GM18870 (cell line): ENCODE data around the gene CYB5R4.

Experiments
- ATAC-seq: cut with Tn5 transposase; IDR thresholded peaks from one replicate; pipeline ENCODE4 v1.9.1; 2021; ENCODE audit warnings: moderate library complexity; ENCODE audit not compliant: unreplicated experiment

CYB5R4 gene

DNA sequence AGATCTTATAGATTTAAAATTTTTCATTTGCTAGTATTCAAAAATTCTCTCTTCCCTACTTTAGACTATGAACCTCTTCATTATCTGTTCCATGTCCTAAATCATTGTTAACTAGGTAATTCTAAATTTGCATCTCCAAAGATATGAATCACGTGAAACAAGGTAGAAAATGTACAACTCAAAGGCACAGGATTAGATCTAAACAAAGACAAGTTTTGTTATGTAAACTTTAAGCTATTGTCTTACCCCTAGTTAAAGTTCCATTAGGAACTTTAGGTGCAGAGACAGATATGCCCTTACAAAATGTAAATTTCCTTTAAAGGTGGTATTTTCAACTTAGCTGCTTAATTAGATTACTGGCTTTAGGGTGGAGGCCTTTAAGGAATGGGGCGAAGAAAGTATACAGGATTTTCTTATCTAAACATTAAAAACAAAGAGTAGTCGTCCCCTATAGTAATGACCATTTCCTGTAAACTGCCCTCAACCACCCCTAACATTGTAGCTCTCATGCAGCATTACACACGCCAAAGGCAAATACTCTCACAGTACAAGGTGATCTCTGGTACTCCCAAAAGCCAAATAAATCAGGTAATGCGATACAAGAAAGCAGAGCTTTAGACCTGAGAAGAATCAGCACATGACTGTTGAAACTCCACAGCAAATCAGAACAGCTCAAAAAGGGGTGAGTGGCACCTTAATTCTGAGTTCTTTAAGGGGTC lies 116.7 kb downstream of the CYB5R4 start:
- ATAC-seq: no peak

GRCh38 chr6:83976871-83977270 lies 117.4 kb downstream of the CYB5R4 start:
- no peak for ATAC-seq

- ATAC-seq: no peak
Observed at GRCh38 chr6:83978324-83978734, 118.8 kb downstream of the CYB5R4 start.

- ATAC-seq: no peak
Observed at GRCh38 chr6:83978997-83979396, 119.5 kb downstream of the CYB5R4 start.

- no peak for ATAC-seq
Observed at GRCh38 chr6:83984411-83984810, 124.9 kb downstream of the CYB5R4 start.

- no peak for ATAC-seq
Observed at GRCh38 chr6:83985308-83985713, 125.8 kb downstream of the CYB5R4 start.

DNA sequence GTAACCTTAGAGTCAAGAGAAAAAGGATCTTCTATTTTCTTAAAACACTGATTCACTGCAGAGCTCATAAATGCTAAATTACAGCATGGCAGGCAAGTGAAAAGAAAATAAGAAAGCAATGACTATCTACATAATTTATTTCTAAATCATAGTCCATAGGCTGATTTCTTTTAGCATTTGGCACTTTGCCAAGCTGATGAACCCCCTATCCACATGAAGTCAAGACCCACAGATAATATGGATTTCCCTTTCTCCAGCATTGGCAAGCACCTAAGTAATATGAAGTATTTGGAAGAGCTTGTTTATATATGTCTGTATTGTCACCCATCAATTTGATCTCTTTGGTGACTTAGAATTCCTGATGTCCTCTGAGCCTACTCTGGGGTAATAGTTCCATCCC lies 126.2 kb downstream of the CYB5R4 start:
- ATAC-seq: no peak

GRCh38 chr6:83998021-83998584 lies 138.6 kb downstream of the CYB5R4 start:
- ATAC-seq: no peak

- ATAC-seq: no peak
Observed at GRCh38 chr6:84001119-84001518, 141.6 kb downstream of the CYB5R4 start.

- ATAC-seq: no peak
Observed at GRCh38 chr6:84002226-84002625, 142.7 kb downstream of the CYB5R4 start.

GRCh38 chr6:84003131-84003530 lies 143.6 kb downstream of the CYB5R4 start:
- ATAC-seq: no peak

- ATAC-seq: no peak
Observed at GRCh38 chr6:84003654-84004053, 144.2 kb downstream of the CYB5R4 start.

GRCh38 chr6:84007871-84008270 lies 148.4 kb downstream of the CYB5R4 start:
- ATAC-seq: no peak

DNA sequence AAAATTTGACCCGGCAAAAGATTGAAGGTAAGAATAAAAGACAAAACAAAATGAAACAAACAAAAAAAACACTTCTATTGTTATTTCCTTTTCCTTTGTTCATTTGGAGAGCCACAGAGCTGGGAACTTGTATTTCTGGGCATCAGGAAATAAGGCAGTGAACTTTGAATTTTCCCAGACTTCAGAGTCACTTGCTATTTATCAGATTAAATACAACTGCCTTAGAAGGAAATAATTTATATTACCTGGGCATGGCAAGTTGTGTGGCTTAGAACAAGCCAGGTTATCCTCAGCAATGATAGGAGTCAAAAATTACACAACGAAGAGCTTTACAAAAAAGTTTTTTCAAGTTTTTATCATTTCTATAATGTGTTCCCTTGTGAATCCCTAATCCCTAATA lies 153.9 kb downstream of the CYB5R4 start:
- ATAC-seq: no peak

DNA sequence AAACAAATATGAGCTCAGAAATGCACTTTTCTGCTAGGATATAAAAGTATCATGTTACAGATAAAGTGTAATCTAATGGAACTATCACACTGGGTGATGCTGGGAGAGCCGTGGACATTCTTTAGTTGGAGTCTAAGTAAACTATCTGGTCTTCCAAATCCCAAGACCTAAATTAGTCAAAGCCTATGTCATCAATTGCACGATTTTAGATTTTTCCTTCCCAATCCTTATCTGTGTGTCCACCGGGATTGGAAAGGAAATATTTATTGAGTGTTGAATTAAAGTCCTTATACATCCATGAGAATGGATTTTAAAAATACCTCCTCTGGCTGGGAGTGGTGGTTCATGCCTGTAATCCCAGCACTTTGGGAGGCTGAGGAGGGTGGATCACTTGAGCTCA lies 154.4 kb downstream of the CYB5R4 start:
- ATAC-seq: no peak

- ATAC-seq: no peak
Observed at GRCh38 chr6:84016029-84016428, 156.5 kb downstream of the CYB5R4 start.
